ENCODE results near the gene RNF14. TPM values are rescaled to one million over a fixed set of nuclear protein-coding genes. Genes with fewer than 3 reads are reported as not detected.

The RNF14 gene
- total and polyA plus RNA-seq, 2 donors (not counting 3 experiments of a cell fraction or from before 2014, with no cell fraction given) = 23.5 to 55.9 TPM

- DNase-seq (ENCODE audit: low read depth, low spot score) (no peak), FAIRE-seq (no peak)
- CTCF ChIA-PET = interaction anchor here (1.1 to 4.0 kb wide), 4 partner anchors 12 to 40 kb away, joined by 3 to 23 read pairs (median 3); no protein-coding TSS in a partner anchor
- no peak for TF ChIP-seq MAX (IDR thresholded peaks at IDR 0.05; ENCODE audit: insufficient read depth, insufficient read length)
- POLR2A ChIA-PET = no interaction called here
- no peak overlapping the region for H3K4me3 ChIP-seq (replicated peaks in 1 of 3; ENCODE audit: insufficient read depth in 1 of 3, low read depth in 1 of 3, low read length in 3 of 3)
- peaks cover 3% of the 10 kb centered on the region for H3K4me1 ChIP-seq (ENCODE audit: control insufficient read depth, extremely low read depth, insufficient read depth, low read length)
- no peaks in the 10 kb centered on the region for H3K27me3 ChIP-seq (ENCODE audit: control insufficient read depth in 2 of 2, insufficient read depth in 2 of 2, low read length in 2 of 2)
- H3K9me3 ChIP-seq (replicated peaks; ENCODE audit: control insufficient read depth, insufficient read depth, low read length) = no peaks in the 10 kb centered on the region
- no TSS peak for BruUV-seq (replicated peaks)
- H4K20me1 ChIP-seq (replicated peaks; ENCODE audit: control insufficient read depth, extremely low read depth, insufficient read depth, low read length) = no peaks in the 10 kb centered on the region
- no peak overlapping the region for H3K9ac ChIP-seq (replicated peaks; ENCODE audit: extremely low read depth, insufficient read depth, low read length)
- H3K9me1 ChIP-seq (replicated peaks; ENCODE audit: control insufficient read depth, extremely low read depth, insufficient read depth, low read length) = no peaks in the 10 kb centered on the region
- no peak overlapping the region for H3K4me2 ChIP-seq (ENCODE audit: insufficient read depth, low read length)
- no peak overlapping the region for H3K27ac ChIP-seq (ENCODE audit: insufficient read depth, low read depth, low read length)
- H3K36me3 ChIP-seq (ENCODE audit: control insufficient read depth in 2 of 2, extremely low read depth in 1 of 2, insufficient read depth in 2 of 2, low read length in 2 of 2) = peaks cover 28 to 41% of the 10 kb centered on the region in 2 experiments
- intact Hi-C loops (cut with micrococcal nuclease) = no loop called here
- dilution Hi-C loops (cut with MboI; ENCODE audit: extremely low pct_ligation_motif_present, low sequenced_read_pairs) = no loop called here
- H3K79me2 ChIP-seq (ENCODE audit: control insufficient read depth, insufficient read depth, low read length) = peaks cover 5% of the 10 kb centered on the region
- no peak overlapping the region for H2AFZ ChIP-seq (ENCODE audit: low read depth, low read length)
These were observed 39.4 kb upstream of the RNF14 start for GRCh38 chr5:141929398-141930058.

DNA sequence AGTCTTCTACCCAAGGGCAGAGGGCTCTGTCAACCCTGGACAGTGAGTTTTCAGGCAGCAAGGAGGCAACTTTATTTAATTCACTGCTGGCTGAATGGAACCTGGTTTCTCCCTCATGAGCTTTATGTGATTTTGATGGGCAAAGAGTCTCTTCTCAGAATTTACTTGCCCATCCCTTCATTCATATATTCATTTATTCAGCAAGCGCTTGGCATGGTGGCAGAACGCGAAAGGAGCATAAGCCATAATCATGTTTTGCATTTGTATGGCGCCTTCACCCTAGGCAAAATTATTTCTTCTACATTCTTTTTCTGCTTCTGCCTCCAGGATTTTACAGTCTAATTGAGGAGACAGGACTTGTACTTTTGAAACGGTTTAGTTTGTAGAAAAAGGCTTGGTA lies 37.2 kb upstream of the RNF14 start:
- H3K36me3 ChIP-seq (ENCODE audit: control insufficient read depth in 2 of 2, extremely low read depth in 1 of 2, insufficient read depth in 2 of 2, low read length in 2 of 2) = peaks cover 29 to 48% of the 10 kb centered on the region in 2 experiments
- no peak overlapping the region for H3K4me2 ChIP-seq (ENCODE audit: insufficient read depth, low read length)
- H4K20me1 ChIP-seq (replicated peaks; ENCODE audit: control insufficient read depth, extremely low read depth, insufficient read depth, low read length) = no peaks in the 10 kb centered on the region
- dilution Hi-C loops (cut with MboI; ENCODE audit: extremely low pct_ligation_motif_present, low sequenced_read_pairs) = no loop called here
- intact Hi-C loops (cut with micrococcal nuclease) = no loop called here
- POLR2A ChIA-PET = no interaction called here
- peaks cover 3% of the 10 kb centered on the region for H3K4me1 ChIP-seq (ENCODE audit: control insufficient read depth, extremely low read depth, insufficient read depth, low read length)
- H3K79me2 ChIP-seq (ENCODE audit: control insufficient read depth, insufficient read depth, low read length) = no peaks in the 10 kb centered on the region
- no peak for FAIRE-seq
- no peak overlapping the region for H3K9ac ChIP-seq (replicated peaks; ENCODE audit: extremely low read depth, insufficient read depth, low read length)
- no peak overlapping the region for H3K4me3 ChIP-seq (replicated peaks in 1 of 3; ENCODE audit: insufficient read depth in 1 of 3, low read depth in 1 of 3, low read length in 3 of 3)
- no TSS peak for BruUV-seq (replicated peaks)
- no peaks in the 10 kb centered on the region for H3K9me1 ChIP-seq (replicated peaks; ENCODE audit: control insufficient read depth, extremely low read depth, insufficient read depth, low read length)
- no peak overlapping the region for H2AFZ ChIP-seq (ENCODE audit: low read depth, low read length)
- no peaks in the 10 kb centered on the region for H3K27me3 ChIP-seq (ENCODE audit: control insufficient read depth in 2 of 2, insufficient read depth in 2 of 2, low read length in 2 of 2)
- no peaks in the 10 kb centered on the region for H3K9me3 ChIP-seq (replicated peaks; ENCODE audit: control insufficient read depth, insufficient read depth, low read length)
- no peak for DNase-seq (ENCODE audit: low read depth, low spot score)
- H3K27ac ChIP-seq (ENCODE audit: insufficient read depth, low read depth, low read length) = no peak overlapping the region
- CTCF ChIA-PET = interaction anchor here (3.2 to 4.0 kb wide), 2 partner anchors 29 kb away, joined by 16 to 23 read pairs; no protein-coding TSS in a partner anchor
- TF ChIP-seq EZH2 (IDR thresholded peaks at IDR 0.05; ENCODE audit: borderline replicate concordance, low read depth, low read length, severe bottlenecking) (no peak), POLR2AphosphoS5 (IDR thresholded peaks at IDR 0.05; ENCODE audit: insufficient read depth, low read depth, low read length) (no peak), MYC (IDR thresholded peaks at IDR 0.05; ENCODE audit: low read depth, low read length) (no peak)

Measured in endothelial cell of umbilical vein (primary cell).